HPDE6-E6E7 (cell line): ENCODE measurements around the gene NEK2.
"Not testable (repeated sequence)": the region's sequence is repeated elsewhere in the genome, so short reads cannot be mapped to it uniquely, and the experiment has no call there.

Experiments used
- DNase-seq: peaks from one replicate; pipeline ENCODE4 v3.0.0; 2011; ENCODE audit warnings: missing footprints; ENCODE audit errors: extremely low spot score

The NEK2 gene

GRCh38 chr1:211650904-211651303 is 24.5 kb downstream of the NEK2 start:
- no peak for DNase-seq

- DNase-seq: no peak
Measured at GRCh38 chr1:211648980-211649934, 26.2 kb downstream of the NEK2 start.

- peak; percentile 77 for DNase-seq
Measured at GRCh38 chr1:211648336-211648735, 27.1 kb downstream of the NEK2 start.

GRCh38 chr1:211647711-211648121 is 27.7 kb downstream of the NEK2 start:
- DNase-seq: no peak

- no peak for DNase-seq
Measured at GRCh38 chr1:211646566-211646965, 28.9 kb downstream of the NEK2 start.

- DNase-seq: not testable (repeated sequence)
Measured at GRCh38 chr1:211645601-211646000, 29.8 kb downstream of the NEK2 start.

GRCh38 chr1:211644653-211645052 is 30.8 kb downstream of the NEK2 start:
- DNase-seq: no peak

- no peak for DNase-seq
Measured at GRCh38 chr1:211643324-211644212, 31.9 kb downstream of the NEK2 start.

GRCh38 chr1:211642870-211643269 is 32.6 kb downstream of the NEK2 start:
- no peak for DNase-seq

- DNase-seq: no peak
Measured at GRCh38 chr1:211641942-211642341, 33.5 kb downstream of the NEK2 start.

- no peak for DNase-seq
Measured at GRCh38 chr1:211641044-211641800, 34.2 kb downstream of the NEK2 start.

- no peak for DNase-seq
Measured at GRCh38 chr1:211640301-211640630, 35.2 kb downstream of the NEK2 start.

GRCh38 chr1:211639475-211640300 is 35.7 kb downstream of the NEK2 start:
- DNase-seq: no peak

GRCh38 chr1:211638689-211639101 is 36.7 kb downstream of the NEK2 start:
- no peak for DNase-seq

GRCh38 chr1:211638246-211638645 is 37.2 kb downstream of the NEK2 start:
- no peak for DNase-seq

GRCh38 chr1:211637066-211637465 is 38.4 kb downstream of the NEK2 start:
- DNase-seq: no peak

- not testable (repeated sequence) for DNase-seq
Measured at GRCh38 chr1:211636575-211637029, 38.8 kb downstream of the NEK2 start.

GRCh38 chr1:211635597-211636205 is 39.7 kb downstream of the NEK2 start:
- DNase-seq: no peak

GRCh38 chr1:211634931-211635330 is 40.5 kb downstream of the NEK2 start:
- no peak for DNase-seq

GRCh38 chr1:211634461-211634860 is 41.0 kb downstream of the NEK2 start:
- DNase-seq: no peak

- DNase-seq: no peak
Measured at GRCh38 chr1:211633524-211633846, 41.9 kb downstream of the NEK2 start.
